Measurements from ENCODE around the gene KCNK10.

- no peak for TF ChIP-seq CREB1 (CRISPR knock-in tag; IDR thresholded peaks at IDR 0.05)
- no peak for TF ChIP-seq TEAD4 (CRISPR knock-in tag; IDR thresholded peaks at IDR 0.05)
- TF ChIP-seq ATF1 (CRISPR knock-in tag; IDR thresholded peaks at IDR 0.05) = no peak
- TF ChIP-seq GABPB1 (CRISPR knock-in tag; IDR thresholded peaks at IDR 0.05) = no peak
- TF ChIP-seq CTCF (IDR thresholded peaks at IDR 0.05) = no peak
- TF ChIP-seq RORB (CRISPR knock-in tag; IDR thresholded peaks at IDR 0.05) = no peak
- no peak for TF ChIP-seq NR2C2 (CRISPR knock-in tag; IDR thresholded peaks at IDR 0.05)
- no peak for TF ChIP-seq ZNF317 (CRISPR knock-in tag; IDR thresholded peaks at IDR 0.05; ENCODE audit: borderline replicate concordance, low read depth)
- TF ChIP-seq ZNF263 (CRISPR knock-in tag; IDR thresholded peaks at IDR 0.05; ENCODE audit: low read depth) = no peak
- TF ChIP-seq JUN (CRISPR knock-in tag; IDR thresholded peaks at IDR 0.05) = no peak
- TF ChIP-seq STAT6 (CRISPR knock-in tag; conservative IDR thresholded peaks at IDR 0.05; ENCODE audit: low read depth) = no peak
Measured at GRCh38 chr14:88195676-88196075, 127.4 kb downstream of the KCNK10 start.
